CD14-positive monocyte (primary cell): Measurements from ENCODE around the gene CXorf49. TPM values are rescaled to one million over a fixed set of nuclear protein-coding genes. Genes with fewer than 3 reads are reported as not detected.
"Not testable (repeated sequence)": the region's sequence is repeated elsewhere in the genome, so short reads cannot be mapped to it uniquely, and the experiment has no call there.

Experiments used
- DNase-seq, 3 donors: peaks; one replicate each; pipeline ENCODE4 v3.0.0-alpha.2; 2011 to 2022
- H2AFZ ChIP-seq: 2 replicates; pipeline ENCODE4 v1.6.0; 2012; ENCODE audit warnings: mild to moderate bottlenecking, low read depth, low read length, inconsistent platforms; ENCODE audit not compliant: insufficient read depth, poor library complexity, severe bottlenecking
- H3K27ac ChIP-seq, 2 donors: 1 replicate in 1 of 2; 2 replicates in 1 of 2; pipeline ENCODE4 v1.5.1; 2012 to 2013; ENCODE audit warnings: low read length in 2 of 2, control low read depth in 1 of 2, inconsistent platforms in 1 of 2, low read depth in 1 of 2, mild to moderate bottlenecking in 1 of 2
- H3K27me3 ChIP-seq, 2 donors: one replicate each; pipeline versions ENCODE4 v1.6.0 to v1.6.1; 2011 to 2013; ENCODE audit warnings: low read length in 2 of 2; ENCODE audit not compliant: control insufficient read depth in 2 of 2, insufficient read depth in 2 of 2
- H3K36me3 ChIP-seq, 2 donors: replicated peaks in 1 of 2; 1 replicate in 1 of 2; 2 replicates in 1 of 2; pipeline versions ENCODE4 v1.5.1 to v1.6.1; 2012 to 2013; ENCODE audit warnings: low read length in 2 of 2, control low read depth in 1 of 2, inconsistent platforms in 1 of 2, mild to moderate bottlenecking in 1 of 2; ENCODE audit not compliant: insufficient read depth in 2 of 2, control insufficient read depth in 1 of 2
- H3K4me1 ChIP-seq, 2 donors: 1 replicate in 1 of 2; 2 replicates in 1 of 2; pipeline versions ENCODE4 v1.5.1 to v1.6.1; 2012 to 2013; ENCODE audit warnings: low read length in 2 of 2, control low read depth in 1 of 2, inconsistent platforms in 1 of 2, mild to moderate bottlenecking in 1 of 2, moderate library complexity in 1 of 2; ENCODE audit not compliant: insufficient read depth in 2 of 2, control insufficient read depth in 1 of 2
- H3K4me2 ChIP-seq: replicated peaks from 2 replicates; pipeline ENCODE3; 2012; ENCODE audit warnings: low read length, moderate library complexity, mild to moderate bottlenecking; ENCODE audit not compliant: poor library complexity, severe bottlenecking; ENCODE audit errors: extremely low read depth
- H3K4me3 ChIP-seq, 3 experiments: fragments of 200-600 bp in 1 of 3; sonication (generic) in 1 of 3; replicated peaks in 1 of 3; 1 replicate in 2 of 3; 2 replicates in 1 of 3; pipeline ENCODE4 v1.5.1; 2011 to 2013; ENCODE audit warnings: low read length in 3 of 3, mild to moderate bottlenecking in 3 of 3, control low read depth in 2 of 3, low read depth in 2 of 3, inconsistent platforms in 1 of 3, moderate library complexity in 1 of 3
- H3K79me2 ChIP-seq: 2 replicates; pipeline ENCODE4 v1.6.0; 2012; ENCODE audit warnings: mild to moderate bottlenecking, control low read depth, inconsistent platforms, low read length, moderate library complexity; ENCODE audit not compliant: insufficient read depth
- H3K9ac ChIP-seq: 2 replicates; pipeline ENCODE4 v1.6.0; 2017; ENCODE audit warnings: low read length, mild to moderate bottlenecking; ENCODE audit not compliant: insufficient read depth, poor library complexity, severe bottlenecking
- H3K9me3 ChIP-seq, 2 donors: replicated peaks in 1 of 2; 1 replicate in 1 of 2; 2 replicates in 1 of 2; pipeline versions ENCODE4 v1.5.1 to v1.6.1; 2012 to 2013; ENCODE audit warnings: low read length in 2 of 2, control low read depth in 1 of 2; ENCODE audit not compliant: control insufficient read depth in 1 of 2, insufficient read depth in 1 of 2
- H4K20me1 ChIP-seq: 2 replicates; pipeline ENCODE4 v1.6.0; 2012; ENCODE audit warnings: mild to moderate bottlenecking, low read length, control low read depth, moderate library complexity; ENCODE audit not compliant: insufficient read depth
- H3K27ac Mint-ChIP-seq, 7 donors: one replicate each; pipeline ENCODE4 v1.8.0; 2020; ENCODE audit warnings: mild to moderate bottlenecking in 7 of 7, mixed read lengths in 7 of 7, moderate library complexity in 6 of 7, inconsistent platforms in 2 of 7
- H3K27me3 Mint-ChIP-seq, 3 donors: one replicate each; pipeline ENCODE4 v1.8.0; 2021 to 2022; ENCODE audit warnings: low read depth in 3 of 3, mild to moderate bottlenecking in 3 of 3, mixed read lengths in 3 of 3, moderate library complexity in 3 of 3, inconsistent platforms in 1 of 3
- H3K36me3 Mint-ChIP-seq, 2 donors: one replicate each; pipeline ENCODE4 v1.8.0; 2020; ENCODE audit warnings: mixed read lengths in 2 of 2, inconsistent platforms in 1 of 2, mild to moderate bottlenecking in 1 of 2
- H3K4me1 Mint-ChIP-seq: one replicate; pipeline ENCODE4 v1.8.0; 2020; ENCODE audit warnings: mild to moderate bottlenecking, mixed read lengths
- H3K4me3 Mint-ChIP-seq, 2 donors: one replicate each; pipeline ENCODE4 v1.8.0; 2020; ENCODE audit warnings: mild to moderate bottlenecking in 2 of 2, mixed read lengths in 2 of 2, moderate library complexity in 1 of 2
- H3K9me3 Mint-ChIP-seq, 7 donors: one replicate each; pipeline ENCODE4 v1.8.0; 2020 to 2022; ENCODE audit warnings: mixed read lengths in 7 of 7, mild to moderate bottlenecking in 6 of 7, moderate library complexity in 6 of 7, inconsistent platforms in 2 of 7
- WGBS: methylation state at CpG from one replicate; pipeline ENCODE4 v1.1.5; 2013; ENCODE audit warnings: missing lambda C conversion rate; ENCODE audit not compliant: insufficient coverage; 5-methylcytosine and 5-hydroxymethylcytosine counted together
- intact Hi-C, 2 donors: fragments of 100-400 bp; cut with micrococcal nuclease; formaldehyde crosslinking; loops; one replicate each; pipeline versions ENCODE4 v1.15.0 to v1.15.1; 2023
- polyA plus RNA-seq, 3 donors: library from polyadenylated mRNA; depleted of rRNA in 1 of 3; unstranded in 2 of 3; stranded (reverse) in 1 of 3; fragments of 300-500 nt in 2 of 3; fragments of >200 nt in 1 of 3; fragmentation: Illumina TruSeq in 2 of 3; gene quantifications; 1 replicate in 2 of 3; 2 replicates in 1 of 3; pipeline ENCODE4 v1.2.3, GENCODE V29; 2012 to 2021

CXorf49 gene
- polyA plus RNA-seq, 3 donors = not detected

DNA sequence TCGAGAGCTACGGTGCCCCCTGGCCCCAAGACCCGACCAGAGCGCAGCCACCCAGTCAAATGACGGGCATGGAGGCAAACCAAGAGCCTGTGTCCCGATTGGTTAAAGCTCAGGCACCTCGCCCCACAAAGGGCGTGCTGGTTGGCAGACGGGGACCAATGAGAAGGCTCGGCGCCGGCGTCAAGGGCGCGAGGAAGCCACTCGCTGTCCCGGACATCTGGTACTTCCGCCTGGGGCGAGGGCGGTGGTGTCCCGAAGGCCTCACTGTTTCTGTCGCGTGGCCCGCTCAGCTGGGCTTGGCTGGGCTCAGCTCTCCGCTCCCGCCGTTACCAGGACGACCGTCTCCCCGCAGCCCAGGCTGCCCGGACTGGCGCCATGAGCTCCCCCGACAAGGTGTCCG, 45.0 kb upstream of the CXorf49 start, which contains the start of gene CXorf49B:
TSS of gene CXorf49B (plus strand) at position 301 of the 400 bp plus-strand sequence. CDS start at position 376, 75 bp downstream.
- H3K4me2 ChIP-seq, H3K9me3 ChIP-seq, H3K79me2 ChIP-seq, H3K36me3 ChIP-seq, H3K27me3 Mint-ChIP-seq, H3K4me1 Mint-ChIP-seq, H2AFZ ChIP-seq, H3K9me3 Mint-ChIP-seq, H3K4me1 ChIP-seq, H3K27ac ChIP-seq, H4K20me1 ChIP-seq, H3K4me3 Mint-ChIP-seq, DNase-seq, intact Hi-C loops, H3K27ac Mint-ChIP-seq, H3K27me3 ChIP-seq, H3K9ac ChIP-seq, H3K4me3 ChIP-seq, H3K36me3 Mint-ChIP-seq: not testable (repeated sequence)
- no CpG with 5 or more reads among the region's 34 CpGs for WGBS

DNA sequence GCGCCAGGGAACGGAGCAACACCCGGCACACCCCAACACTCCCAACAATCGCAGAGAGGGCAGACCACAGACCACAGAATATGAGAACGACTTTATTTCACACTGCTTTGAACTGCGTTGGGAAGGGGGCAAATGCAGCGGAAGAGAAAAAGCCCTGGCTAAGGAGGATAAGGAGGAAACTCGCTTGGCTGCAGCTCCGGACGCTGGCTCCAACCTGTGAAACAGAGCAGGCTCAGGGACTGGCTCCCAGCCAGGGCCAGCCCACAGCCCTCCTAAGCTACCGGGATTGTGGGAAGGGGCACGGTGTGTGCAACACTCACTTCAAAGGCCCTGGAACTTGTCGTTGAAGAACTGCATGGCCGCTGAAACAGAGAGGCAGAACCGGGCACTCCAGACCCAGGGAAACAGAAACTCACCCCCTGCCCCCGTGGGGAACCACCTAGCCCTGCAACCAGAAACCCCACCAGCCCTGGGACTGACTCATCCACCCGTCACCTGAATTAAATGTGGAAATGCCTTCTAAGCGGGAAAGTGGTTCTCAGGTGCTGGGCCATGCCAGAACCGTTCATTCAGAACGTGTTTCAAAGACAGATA, 42.7 kb upstream of the CXorf49 start:
- H3K9me3 Mint-ChIP-seq, H3K79me2 ChIP-seq, H3K4me2 ChIP-seq, H3K4me1 ChIP-seq, H3K4me1 Mint-ChIP-seq, H3K27ac ChIP-seq, H3K4me3 ChIP-seq, intact Hi-C loops, H3K9me3 ChIP-seq, H3K27me3 ChIP-seq, H3K36me3 ChIP-seq, H3K27me3 Mint-ChIP-seq, H2AFZ ChIP-seq, H3K4me3 Mint-ChIP-seq, H3K27ac Mint-ChIP-seq, H3K9ac ChIP-seq, H3K36me3 Mint-ChIP-seq, DNase-seq, H4K20me1 ChIP-seq: not testable (repeated sequence)
- no CpG with 5 or more reads among the region's 20 CpGs for WGBS

DNA sequence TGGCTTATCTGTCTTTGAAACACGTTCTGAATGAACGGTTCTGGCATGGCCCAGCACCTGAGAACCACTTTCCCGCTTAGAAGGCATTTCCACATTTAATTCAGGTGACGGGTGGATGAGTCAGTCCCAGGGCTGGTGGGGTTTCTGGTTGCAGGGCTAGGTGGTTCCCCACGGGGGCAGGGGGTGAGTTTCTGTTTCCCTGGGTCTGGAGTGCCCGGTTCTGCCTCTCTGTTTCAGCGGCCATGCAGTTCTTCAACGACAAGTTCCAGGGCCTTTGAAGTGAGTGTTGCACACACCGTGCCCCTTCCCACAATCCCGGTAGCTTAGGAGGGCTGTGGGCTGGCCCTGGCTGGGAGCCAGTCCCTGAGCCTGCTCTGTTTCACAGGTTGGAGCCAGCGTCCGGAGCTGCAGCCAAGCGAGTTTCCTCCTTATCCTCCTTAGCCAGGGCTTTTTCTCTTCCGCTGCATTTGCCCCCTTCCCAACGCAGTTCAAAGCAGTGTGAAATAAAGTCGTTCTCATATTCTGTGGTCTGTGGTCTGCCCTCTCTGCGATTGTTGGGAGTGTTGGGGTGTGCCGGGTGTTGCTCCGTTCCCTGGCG, 2.3 kb upstream of the CXorf49 start:
- H3K4me2 ChIP-seq, intact Hi-C loops, H2AFZ ChIP-seq, H3K27me3 Mint-ChIP-seq, H3K4me1 ChIP-seq, H3K9me3 ChIP-seq, H3K36me3 ChIP-seq, H3K27ac Mint-ChIP-seq, H3K27me3 ChIP-seq, H3K4me1 Mint-ChIP-seq, H3K9ac ChIP-seq, H3K4me3 Mint-ChIP-seq, H3K9me3 Mint-ChIP-seq, H3K79me2 ChIP-seq, DNase-seq, H4K20me1 ChIP-seq, H3K4me3 ChIP-seq, H3K36me3 Mint-ChIP-seq, H3K27ac ChIP-seq: not testable (repeated sequence)
- WGBS = no CpG with 5 or more reads among the region's 20 CpGs

DNA sequence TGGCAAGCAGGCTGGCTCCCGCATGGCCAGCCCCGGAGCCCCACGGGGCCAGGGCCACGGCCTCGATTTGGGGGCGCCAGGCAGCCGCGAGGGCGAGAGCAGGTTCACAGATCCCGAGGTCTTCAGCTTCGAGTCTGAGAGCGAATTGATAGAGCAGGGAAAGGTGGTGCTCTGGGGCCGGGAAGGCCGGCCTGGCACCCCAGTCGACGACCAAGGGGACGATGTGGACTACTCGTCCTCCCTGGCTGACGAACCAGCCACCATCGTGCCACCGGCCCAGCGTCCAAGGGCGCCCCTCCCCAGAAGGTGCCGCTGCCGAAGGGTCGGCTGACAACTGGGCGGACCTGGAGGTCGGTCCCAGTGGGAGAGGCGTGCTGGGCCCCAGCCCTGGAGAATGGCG, 1.1 kb upstream of the CXorf49 start:
- H3K4me1 Mint-ChIP-seq, H3K36me3 ChIP-seq, H3K4me1 ChIP-seq, H3K4me3 Mint-ChIP-seq, H4K20me1 ChIP-seq, H3K4me3 ChIP-seq, H3K27ac Mint-ChIP-seq, H2AFZ ChIP-seq, H3K9ac ChIP-seq, H3K27ac ChIP-seq, H3K27me3 ChIP-seq, H3K27me3 Mint-ChIP-seq, H3K36me3 Mint-ChIP-seq, H3K9me3 Mint-ChIP-seq, H3K9me3 ChIP-seq, H3K79me2 ChIP-seq, H3K4me2 ChIP-seq, intact Hi-C loops, DNase-seq: not testable (repeated sequence)
- WGBS = no CpG with 5 or more reads among the region's 30 CpGs
